Nephron progenitor cell (in vitro differentiated cells): ENCODE data around the gene CARD14.

Source experiments
- DNase-seq: peaks from one replicate; pipeline ENCODE4 v3.0.0; 2021
- H3K27ac Mint-ChIP-seq: 2 replicates; pipeline ENCODE4 v1.8.0; 2021; ENCODE audit warnings: mild to moderate bottlenecking, moderate library complexity, mixed read lengths
- H3K27me3 Mint-ChIP-seq: 2 replicates; pipeline ENCODE4 v1.8.0; 2021; ENCODE audit warnings: mild to moderate bottlenecking, low read depth, mixed read lengths; ENCODE audit not compliant: poor library complexity
- H3K36me3 Mint-ChIP-seq: 2 replicates; pipeline ENCODE4 v1.8.0; 2021; ENCODE audit warnings: low read depth, mixed read lengths
- H3K4me1 Mint-ChIP-seq: 2 replicates; pipeline ENCODE4 v1.8.0; 2021; ENCODE audit warnings: mixed read lengths
- H3K4me3 Mint-ChIP-seq: 2 replicates; pipeline ENCODE4 v1.8.0; 2021; ENCODE audit warnings: mild to moderate bottlenecking, moderate library complexity, mixed read lengths
- H3K9me3 Mint-ChIP-seq: 2 replicates; pipeline ENCODE4 v1.8.0; 2021; ENCODE audit warnings: mild to moderate bottlenecking, moderate library complexity, mixed read lengths
- TF ChIP-seq, protein P1 (sequence below): fragments of 200-600 bp; sonication (generic); IDR thresholded peaks from 2 replicates; pipeline ENCODE4 v1.5.0; 2021; ENCODE audit warnings: antibody characterized with exemption

The CARD14 gene

DNA sequence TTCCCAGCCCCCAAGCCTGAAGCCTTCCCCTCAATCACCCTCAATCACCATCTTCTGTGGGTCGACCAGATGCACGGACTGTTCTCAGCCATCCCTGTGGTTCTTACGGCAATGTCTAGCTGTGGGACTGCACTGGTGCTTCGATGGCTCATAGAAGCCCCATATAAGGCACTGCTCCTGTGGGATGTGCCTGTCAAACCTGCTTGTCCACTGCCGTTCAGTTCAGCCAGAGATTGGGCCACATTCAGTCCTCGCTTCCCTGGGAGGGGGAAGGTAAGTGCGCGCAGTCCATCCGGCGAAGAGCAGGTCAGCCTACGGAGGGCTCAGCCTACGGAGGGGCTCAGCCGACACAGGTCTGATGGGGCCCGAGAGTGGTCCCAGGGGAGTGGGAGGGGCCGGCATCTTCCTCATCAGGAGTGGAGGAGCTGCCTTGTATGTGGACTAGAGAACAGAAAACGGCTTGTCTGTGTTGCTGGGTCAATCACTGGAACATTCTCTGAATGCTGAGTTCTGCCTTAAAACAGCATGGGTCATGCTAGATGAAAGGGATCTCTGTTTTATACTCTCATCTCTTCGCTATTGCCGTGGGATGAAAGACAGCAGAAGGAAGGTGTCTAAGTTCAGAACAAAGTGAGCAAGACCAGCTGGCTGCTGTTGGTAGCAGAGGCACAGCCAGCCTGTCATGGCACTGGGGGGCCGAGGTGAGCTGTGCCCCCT is at the start of gene CARD14:
Gene CARD14, plus strand, starts transcription at position 247 of the 717 bp plus-strand sequence. CDS start 11,409 bp downstream, outside the sequence.
- DNase-seq: no peak
- H3K4me3 Mint-ChIP-seq: no peak within 1 kb of the TSS
- H3K4me1 Mint-ChIP-seq: peaks cover 21% of the 10 kb centered on the region
- no peaks in the 10 kb centered on the region for H3K9me3 Mint-ChIP-seq
- TF ChIP-seq, protein P1, sequence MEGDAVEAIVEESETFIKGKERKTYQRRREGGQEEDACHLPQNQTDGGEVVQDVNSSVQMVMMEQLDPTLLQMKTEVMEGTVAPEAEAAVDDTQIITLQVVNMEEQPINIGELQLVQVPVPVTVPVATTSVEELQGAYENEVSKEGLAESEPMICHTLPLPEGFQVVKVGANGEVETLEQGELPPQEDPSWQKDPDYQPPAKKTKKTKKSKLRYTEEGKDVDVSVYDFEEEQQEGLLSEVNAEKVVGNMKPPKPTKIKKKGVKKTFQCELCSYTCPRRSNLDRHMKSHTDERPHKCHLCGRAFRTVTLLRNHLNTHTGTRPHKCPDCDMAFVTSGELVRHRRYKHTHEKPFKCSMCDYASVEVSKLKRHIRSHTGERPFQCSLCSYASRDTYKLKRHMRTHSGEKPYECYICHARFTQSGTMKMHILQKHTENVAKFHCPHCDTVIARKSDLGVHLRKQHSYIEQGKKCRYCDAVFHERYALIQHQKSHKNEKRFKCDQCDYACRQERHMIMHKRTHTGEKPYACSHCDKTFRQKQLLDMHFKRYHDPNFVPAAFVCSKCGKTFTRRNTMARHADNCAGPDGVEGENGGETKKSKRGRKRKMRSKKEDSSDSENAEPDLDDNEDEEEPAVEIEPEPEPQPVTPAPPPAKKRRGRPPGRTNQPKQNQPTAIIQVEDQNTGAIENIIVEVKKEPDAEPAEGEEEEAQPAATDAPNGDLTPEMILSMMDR: no peak
- H3K27me3 Mint-ChIP-seq: no peaks in the 10 kb centered on the region
- H3K27ac Mint-ChIP-seq: no peak within 1 kb of the TSS
- no peaks in the 10 kb centered on the region for H3K36me3 Mint-ChIP-seq

DNA sequence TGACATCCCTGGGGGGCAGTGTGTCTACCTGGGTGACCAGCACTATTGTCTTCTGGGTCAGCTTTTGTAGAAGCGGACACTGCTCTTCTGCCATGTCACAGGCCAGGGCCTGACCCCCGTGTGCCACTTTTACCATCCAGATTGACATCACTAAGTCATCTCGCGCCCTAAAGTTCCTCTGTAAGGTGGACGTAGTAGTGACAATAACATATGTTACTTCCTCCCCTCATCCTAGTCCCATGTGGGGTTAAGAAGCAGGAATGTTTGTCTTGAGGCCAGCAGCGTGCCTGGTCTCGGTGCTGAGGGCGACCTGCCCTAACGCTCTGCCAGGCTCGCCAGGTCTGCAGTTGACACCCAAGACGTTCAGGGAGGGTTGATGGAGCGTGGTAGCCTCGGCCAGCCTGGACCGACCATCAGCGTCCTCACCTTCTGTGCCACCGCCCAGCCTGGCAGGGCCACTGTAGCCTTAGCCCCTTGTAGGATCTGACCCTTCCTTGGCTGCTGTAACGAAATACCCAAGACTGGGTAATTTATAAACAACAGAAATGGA is 47.7 kb upstream of the CARD14 start:
- H3K4me3 Mint-ChIP-seq: no peak overlapping the region
- H3K27ac Mint-ChIP-seq: peak overlapping the region; percentile 31
- H3K36me3 Mint-ChIP-seq: no peaks in the 10 kb centered on the region
- peaks cover 6% of the 10 kb centered on the region for H3K27me3 Mint-ChIP-seq
- peaks cover 16% of the 10 kb centered on the region for H3K4me1 Mint-ChIP-seq
- H3K9me3 Mint-ChIP-seq: no peaks in the 10 kb centered on the region
- TF ChIP-seq, protein P1: no peak
- DNase-seq: no peak

DNA sequence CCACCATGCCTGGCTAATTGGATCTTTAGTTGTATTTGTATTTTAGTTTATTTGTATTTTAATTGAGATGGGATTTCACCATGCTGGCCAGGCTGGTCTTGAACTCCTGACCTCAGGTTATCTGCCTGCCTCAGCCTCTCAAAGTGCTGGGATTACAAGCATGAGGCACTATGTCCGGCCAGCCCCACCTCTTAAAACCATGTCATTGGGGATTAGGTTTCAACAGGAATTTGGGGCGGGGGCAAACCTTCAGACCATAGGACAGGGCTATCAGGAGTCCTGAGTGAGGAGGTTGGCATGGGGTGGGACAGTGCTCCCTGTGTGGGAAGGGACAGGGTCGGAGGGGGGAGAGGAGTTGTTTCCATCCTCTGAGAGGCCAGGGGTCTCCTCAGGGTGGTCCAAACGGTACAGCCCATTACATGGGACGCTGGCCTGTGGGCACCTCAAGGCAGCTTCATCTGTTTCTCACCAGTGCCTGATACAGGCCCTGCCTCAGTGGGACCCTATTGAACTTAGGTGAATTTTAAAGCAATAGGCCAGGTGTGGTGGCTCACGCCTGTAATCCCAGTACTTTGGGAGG is 46.8 kb upstream of the CARD14 start:
- no peaks in the 10 kb centered on the region for H3K9me3 Mint-ChIP-seq
- peaks cover 16% of the 10 kb centered on the region for H3K4me1 Mint-ChIP-seq
- TF ChIP-seq, protein P1: no peak
- H3K27ac Mint-ChIP-seq: no peak overlapping the region
- no peak for DNase-seq
- H3K36me3 Mint-ChIP-seq: no peaks in the 10 kb centered on the region
- H3K4me3 Mint-ChIP-seq: no peak overlapping the region
- peaks cover 9% of the 10 kb centered on the region for H3K27me3 Mint-ChIP-seq

DNA sequence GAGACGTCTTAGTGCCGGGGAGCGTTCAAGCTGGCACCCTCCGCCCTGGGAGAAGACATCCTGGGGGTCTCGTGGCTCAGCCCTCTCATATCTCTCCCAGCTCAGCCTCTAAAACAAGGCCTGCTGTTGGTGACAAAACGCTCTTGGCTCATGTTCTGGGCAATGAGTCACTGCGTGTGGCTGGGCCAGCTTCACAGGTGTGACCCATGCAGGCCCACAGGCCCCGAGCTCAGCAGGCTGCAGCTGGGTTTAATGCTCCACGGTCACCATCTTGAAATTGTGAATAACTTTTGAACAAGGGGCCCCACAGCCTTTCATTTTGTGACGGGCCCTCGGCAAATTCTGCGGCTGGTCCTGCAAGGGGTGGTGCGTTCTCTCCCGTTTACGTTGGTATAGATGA is 46.0 kb upstream of the CARD14 start:
- DNase-seq: no peak
- no peaks in the 10 kb centered on the region for H3K36me3 Mint-ChIP-seq
- H3K27me3 Mint-ChIP-seq: peaks cover 10% of the 10 kb centered on the region
- H3K9me3 Mint-ChIP-seq: no peaks in the 10 kb centered on the region
- H3K4me3 Mint-ChIP-seq: no peak overlapping the region
- peaks cover 16% of the 10 kb centered on the region for H3K4me1 Mint-ChIP-seq
- TF ChIP-seq, protein P1: no peak
- H3K27ac Mint-ChIP-seq: no peak overlapping the region

DNA sequence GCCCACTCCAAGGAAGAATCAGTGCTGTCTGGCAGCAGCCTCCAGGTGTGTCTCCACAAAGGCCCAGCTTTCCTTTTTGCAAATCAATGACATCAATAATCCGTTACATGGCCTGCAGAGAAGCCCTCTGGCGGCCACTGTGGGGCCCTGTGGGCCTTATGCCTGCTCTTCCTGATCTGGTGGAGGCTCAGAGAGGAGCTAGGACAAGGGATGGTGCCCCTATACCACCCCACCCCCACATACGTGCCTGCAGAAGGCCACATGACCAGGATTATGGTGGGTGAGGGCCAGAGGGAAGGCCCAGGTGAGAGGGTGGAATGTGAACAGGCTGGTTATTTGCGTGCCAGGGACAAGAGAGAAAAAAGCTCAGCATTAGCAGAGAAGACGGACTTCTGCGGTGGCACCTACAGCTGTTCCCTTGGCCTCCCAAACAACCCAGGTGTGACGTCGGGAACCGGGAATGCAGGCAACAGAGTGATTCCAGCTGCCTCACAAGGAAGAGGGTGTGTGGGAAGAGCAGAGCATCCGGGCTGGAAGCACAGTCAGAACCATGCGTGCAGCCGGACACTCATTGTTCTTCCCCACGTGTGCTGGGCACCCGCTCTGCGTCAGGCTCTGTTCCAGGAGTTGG is 45.4 kb upstream of the CARD14 start:
- DNase-seq: no peak
- H3K4me1 Mint-ChIP-seq: peaks cover 16% of the 10 kb centered on the region
- TF ChIP-seq, protein P1: peak; percentile 55
- H3K27me3 Mint-ChIP-seq: peaks cover 10% of the 10 kb centered on the region
- H3K4me3 Mint-ChIP-seq: no peak overlapping the region
- no peaks in the 10 kb centered on the region for H3K9me3 Mint-ChIP-seq
- H3K27ac Mint-ChIP-seq: no peak overlapping the region
- H3K36me3 Mint-ChIP-seq: no peaks in the 10 kb centered on the region
